Stimulated activated CD8-positive, alpha-beta memory T cell treated with anti-CD3 and anti-CD28 coated beads, Interleukin-15, amount 100 ng/mL, for 24 hours (primary cell): Measurements from ENCODE around the gene TGFBR2.
"Not testable (repeated sequence)": the region's sequence is repeated elsewhere in the genome, so short reads cannot be mapped to it uniquely, and the experiment has no call there.

Experiments
- DNase-seq: peaks from one replicate; pipeline ENCODE4 v3.0.0-alpha.2; 2020; ENCODE audit warnings: low read depth

Gene TGFBR2

DNA sequence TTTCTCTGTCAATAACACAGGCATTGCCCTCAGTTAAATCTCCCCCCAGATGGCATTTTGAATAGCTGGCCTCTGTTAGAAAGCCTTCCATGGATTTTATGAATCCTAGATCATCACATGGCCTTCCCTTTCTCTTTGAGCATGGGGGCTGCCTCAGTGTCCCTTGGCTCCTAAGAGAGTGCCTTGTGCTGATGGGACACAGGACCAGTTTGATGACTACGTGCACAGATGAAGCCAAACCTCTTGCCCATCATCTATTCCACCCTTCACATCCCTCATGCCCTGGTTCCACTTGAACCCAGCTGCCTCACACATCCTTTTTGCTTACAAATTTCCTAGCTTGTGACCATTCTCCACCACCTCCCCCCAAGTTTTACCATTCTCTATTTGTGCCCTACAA lies 12.9 kb downstream of the TGFBR2 start:
- DNase-seq = no peak

- DNase-seq = no peak
Measured at GRCh38 chr3:30620402-30621360, 14.3 kb downstream of the TGFBR2 start.

DNA sequence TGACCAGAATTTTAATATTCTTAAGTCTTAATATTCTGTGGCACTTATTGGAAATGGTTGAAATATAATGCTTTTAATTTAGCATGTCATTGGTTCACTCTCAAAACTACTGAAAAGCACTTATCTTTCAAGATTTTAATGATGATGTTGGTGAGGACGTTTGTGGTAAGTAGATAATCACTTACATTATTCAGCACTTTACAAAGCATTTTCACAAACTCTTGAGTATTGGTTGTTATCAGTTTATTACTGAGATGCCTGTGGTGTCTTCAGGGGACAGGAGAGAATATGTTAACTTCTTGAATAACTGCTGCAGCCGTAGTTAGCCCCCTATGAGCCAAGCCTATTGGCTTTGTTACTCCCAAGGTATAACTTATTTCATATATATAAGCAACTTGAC lies 15.2 kb downstream of the TGFBR2 start:
- DNase-seq = no peak

DNA sequence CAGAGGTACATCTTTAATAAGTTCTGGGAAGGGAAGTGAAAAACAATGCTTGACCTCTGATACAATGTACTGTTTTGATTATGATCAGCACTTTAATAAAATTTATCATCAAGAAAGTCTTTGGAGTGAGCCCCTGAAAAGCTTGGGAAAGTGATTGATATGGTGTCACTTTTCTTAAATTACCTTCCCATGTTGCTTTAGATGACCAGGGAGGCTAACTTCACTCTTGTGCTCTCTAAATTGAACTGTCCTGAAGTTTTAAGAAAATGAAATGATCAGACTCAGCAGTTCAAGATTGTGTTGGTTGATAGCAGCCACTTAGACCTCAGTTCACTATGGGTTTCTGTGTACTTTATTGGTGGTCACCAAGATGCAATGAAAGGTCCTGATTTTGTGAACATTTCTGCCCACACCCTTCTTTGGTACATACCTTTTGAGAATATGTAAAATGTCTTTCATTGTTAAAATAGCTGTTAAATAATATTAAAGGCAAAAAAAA lies 15.7 kb downstream of the TGFBR2 start:
- DNase-seq = no peak

DNA sequence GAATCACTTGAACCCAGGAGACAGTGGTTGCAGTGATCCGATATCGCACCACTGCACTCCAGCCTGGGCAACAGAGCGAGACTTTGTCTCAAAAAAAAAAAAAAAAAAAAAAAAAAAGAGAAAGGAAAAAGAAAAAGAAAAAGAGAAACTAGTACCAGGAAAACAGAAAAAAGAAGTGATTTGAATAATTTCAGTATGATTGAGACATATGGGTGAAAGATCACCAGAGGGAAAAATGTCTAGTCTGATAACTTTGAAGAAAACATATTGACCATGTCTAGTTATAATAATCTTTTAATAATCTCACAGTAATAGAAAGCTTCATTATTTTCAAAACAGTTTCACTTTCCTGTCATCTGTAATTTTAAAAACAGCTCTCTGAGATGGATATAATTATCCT lies 16.4 kb downstream of the TGFBR2 start:
- no peak for DNase-seq

DNA sequence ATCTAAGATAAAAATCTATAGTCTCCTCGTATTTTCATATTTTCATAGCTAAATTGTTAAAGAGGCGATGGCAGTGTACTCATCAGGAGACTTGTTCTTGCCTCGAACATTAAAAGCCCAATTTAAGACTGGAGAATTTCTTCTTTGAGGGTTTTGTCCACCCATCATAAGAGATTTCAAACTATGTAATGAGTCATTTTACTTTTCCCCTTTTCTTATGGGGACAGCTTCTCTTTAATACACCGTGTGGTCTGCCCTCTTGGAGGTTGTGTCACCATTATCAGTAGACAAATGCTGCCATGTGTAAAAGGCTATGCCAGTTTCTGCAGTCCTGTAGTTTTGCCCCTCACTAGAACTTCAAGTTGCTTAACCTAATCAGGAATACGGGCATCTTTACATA lies 16.9 kb downstream of the TGFBR2 start:
- DNase-seq = no peak

GRCh38 chr3:30624480-30624879 lies 18.1 kb downstream of the TGFBR2 start:
- not testable (repeated sequence) for DNase-seq

DNA sequence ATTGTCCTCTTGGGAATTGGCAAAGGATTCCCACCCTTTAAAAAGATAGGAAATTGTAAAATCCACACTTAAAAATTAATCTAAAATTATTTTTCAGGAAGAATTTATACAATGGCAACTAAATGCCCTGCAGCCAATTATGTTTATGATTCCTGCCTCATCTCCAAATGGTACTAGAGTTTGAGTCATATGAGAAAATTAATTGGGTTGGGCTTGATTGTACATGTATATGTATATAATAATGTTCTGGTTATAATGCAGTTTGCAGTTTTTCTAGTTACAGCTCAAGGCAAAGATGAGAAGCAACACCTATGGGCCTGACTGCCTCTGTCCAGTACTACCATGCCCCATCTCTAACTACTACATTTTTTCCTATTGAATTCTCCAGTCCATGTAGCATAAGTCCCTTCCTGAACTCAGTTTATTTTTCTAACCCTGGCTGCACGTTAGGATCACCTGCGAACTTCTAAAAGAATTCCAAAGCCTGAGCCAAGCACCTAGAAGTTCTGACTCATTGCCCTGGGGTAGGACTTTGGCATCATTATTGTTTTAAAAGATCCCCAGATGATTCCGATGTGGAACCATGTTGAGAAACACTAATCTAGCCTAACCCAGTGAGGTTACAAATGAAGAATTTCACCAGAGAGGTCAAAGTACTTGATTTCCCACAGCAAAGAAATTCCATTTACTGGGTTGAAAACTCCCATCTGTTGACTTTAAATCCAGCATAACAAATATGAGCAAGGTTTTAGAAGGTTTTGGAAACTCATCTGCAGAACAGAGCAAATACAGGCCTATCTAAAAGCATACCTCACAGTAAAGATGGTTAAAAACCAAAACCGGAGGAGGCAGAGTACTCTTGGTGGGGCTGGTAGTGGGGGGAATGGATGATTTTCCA lies 19.4 kb downstream of the TGFBR2 start:
- DNase-seq = no peak

GRCh38 chr3:30626443-30627180 lies 20.2 kb downstream of the TGFBR2 start:
- DNase-seq = no peak

DNA sequence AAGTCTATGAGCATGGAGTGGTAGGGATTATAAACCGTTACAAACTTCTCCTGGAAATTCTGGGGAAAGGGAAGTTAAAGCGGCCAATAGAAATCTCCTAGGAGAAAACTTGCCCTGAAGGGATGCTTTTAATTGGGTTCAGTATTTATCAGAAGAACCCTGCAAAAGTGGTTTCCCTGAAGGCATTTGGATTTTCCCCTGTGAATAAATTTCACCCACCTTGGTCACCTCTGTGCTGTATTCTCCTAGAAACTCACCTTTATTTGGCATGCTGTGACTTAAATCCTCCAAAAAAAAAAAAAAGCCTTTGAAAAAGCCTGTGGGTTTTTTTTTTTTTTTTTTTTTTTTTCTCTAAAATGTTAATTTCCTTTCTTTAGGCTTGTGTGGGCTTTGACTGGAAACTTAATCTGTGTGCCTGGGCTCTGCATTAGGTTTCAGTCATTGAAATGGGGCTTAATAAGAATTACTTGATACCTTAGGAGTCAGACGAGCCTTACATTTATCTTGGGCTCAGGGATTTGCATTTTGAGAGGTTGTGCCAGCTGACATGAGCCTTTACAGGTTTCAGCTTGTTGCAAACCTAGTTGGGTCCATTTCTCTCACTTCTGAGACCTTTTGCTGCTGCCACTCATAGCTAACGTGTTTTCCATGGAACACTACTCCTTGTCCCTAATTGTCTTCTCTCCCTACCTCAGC lies 22.0 kb downstream of the TGFBR2 start:
- no peak for DNase-seq

GRCh38 chr3:30628901-30629590 lies 22.6 kb downstream of the TGFBR2 start:
- DNase-seq = no peak

- no peak for DNase-seq
Measured at GRCh38 chr3:30629746-30630145, 23.3 kb downstream of the TGFBR2 start.

DNA sequence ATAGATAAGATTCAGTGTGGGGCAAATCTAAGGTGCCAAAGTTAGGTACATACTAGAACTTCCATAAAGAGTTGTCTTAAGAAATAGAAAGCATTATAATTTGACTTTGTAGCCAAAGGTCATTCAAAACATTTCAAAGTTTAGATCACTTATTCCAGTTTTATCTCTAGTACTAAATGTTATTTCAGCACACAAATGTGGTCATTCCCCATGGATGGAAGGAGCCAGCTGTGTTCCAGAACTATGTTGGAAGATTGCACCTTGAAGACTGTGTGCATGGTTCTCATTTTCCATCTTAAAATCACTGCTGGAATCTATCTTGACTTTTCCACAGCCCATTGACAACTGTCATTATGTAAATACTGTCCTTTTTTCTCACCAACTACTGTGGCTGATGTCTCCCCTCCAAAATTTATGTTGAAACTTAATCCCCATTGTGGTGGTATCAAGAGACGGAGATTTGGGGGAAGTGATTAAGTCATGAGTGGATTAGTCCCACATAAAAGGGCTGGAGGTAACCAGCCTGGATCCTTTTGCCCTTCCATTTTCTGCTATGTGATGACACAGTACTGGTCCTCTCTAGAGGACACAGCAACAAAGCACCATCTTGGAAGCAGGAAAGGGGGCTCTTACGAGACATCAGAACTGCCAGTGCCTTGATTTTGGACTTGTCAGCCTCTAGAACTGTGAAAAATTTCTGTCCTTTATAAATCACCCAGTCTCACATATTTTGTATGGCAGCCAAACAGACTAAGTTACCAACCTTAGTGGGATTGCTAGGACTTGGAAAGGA lies 24.0 kb downstream of the TGFBR2 start:
- no peak for DNase-seq

DNA sequence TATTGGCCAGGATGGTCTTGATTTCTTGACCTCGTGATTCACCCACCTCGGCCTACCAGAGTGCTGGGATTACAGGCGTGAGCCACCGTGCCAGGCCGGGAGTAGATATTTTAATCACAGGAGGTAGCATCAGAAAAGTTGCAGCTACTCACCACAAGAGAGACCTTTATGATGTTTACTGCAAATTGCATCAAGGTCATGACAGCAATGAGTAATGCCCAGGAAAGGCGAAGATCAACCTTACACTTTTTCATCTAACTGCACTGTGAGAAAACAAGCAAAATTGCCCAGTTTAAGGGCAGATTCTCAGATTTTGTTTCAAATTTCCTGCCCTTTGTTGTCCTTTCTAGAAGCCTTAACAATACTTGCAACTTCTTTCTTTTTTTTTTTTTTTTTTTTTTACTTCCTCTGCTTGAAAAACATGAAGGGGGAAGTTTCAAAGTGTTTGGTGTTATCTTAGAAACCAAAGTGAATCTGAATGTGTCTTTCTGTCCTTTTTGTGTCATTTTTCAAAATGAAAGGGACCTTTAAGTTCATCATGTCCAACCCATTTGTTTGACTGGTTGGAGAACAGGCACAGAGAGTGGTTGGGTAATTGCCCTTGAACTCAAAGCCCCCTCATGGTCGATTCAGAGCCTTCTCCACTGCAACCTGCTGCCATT lies 25.0 kb downstream of the TGFBR2 start:
- no peak for DNase-seq

GRCh38 chr3:30632065-30632464 lies 25.7 kb downstream of the TGFBR2 start:
- DNase-seq = no peak

- DNase-seq = no peak
Measured at GRCh38 chr3:30632521-30632920, 26.1 kb downstream of the TGFBR2 start.

DNA sequence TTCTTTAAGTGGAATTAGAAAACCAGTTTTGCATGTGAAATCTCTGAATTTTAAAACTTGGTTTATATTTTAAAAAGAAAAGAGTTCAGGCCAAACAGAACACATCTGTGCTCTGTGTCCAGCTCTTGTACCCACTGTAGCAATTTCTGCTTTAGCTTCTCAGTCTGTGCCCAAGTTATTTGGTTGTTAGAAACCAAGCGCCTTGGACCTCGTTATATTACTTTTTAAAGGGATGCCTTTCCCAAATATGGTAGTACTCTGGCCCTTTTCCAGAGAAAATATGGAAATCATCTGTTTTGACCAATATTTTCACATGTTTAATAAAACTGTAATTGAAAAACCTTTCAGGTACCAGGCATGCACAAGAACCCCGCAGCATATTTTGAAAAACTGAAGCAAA lies 27.3 kb downstream of the TGFBR2 start:
- DNase-seq = no peak

DNA sequence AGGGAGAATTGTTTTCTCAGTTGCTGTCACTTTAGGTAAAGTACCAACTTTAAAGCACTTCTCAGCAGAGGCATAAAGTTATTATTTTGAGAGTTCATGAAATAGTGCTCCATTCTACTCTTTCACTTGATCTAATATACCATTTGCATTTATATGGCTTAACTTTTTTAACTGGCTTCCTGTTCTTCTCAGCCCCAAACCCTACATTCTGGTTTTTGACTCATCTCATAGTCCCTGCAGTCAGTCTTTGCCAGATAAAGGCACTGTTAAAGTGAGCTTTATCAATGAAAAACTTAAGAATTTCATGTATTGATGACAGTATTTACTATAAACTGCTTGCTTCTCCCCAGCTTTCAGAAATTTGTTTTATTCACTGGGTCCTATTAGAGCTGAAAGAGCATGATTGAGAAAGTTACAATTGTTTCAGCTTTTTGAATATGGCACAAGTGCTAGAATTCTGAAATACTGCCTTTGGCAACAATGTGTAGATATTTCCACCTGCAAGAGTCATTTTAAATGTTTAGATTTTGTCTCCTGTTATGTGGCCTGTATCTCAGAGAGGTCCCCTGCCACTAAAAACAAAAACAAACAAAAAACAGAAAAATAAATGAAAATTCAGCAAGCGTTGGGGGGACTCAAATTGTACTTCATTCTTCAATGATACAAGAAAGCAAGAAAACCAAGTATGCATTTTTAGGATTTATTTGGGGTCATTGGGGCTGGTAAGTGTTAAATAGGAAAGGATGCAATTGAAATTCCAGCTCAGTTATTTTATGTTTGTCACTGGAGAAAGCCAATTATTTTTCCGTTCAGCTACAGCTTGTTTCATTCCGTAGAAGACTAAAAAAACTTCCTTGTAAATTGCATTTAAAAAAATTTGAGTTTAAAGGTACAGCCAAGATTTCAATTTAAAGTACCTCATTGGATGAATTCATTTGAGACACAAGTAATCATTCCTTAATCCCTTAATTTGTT lies 28.6 kb downstream of the TGFBR2 start:
- no peak for DNase-seq
